Right hindlimb (tissue), 1 donor: Measurements from ENCODE around the gene SWSAP1.
"Not testable (repeated sequence)": the region's sequence is repeated elsewhere in the genome, so short reads cannot be mapped to it uniquely, and the experiment has no call there.

ENCODE experiments used
- DNase-seq: peaks from one replicate; pipeline ENCODE4 v3.0.0-alpha.2; 2018

The SWSAP1 gene

GRCh38 chr19:11374433-11375142 is at the start of gene SWSAP1:
SWSAP1 (plus strand) TSS chr19:11374666; CDS start chr19:11374681, 15 bp downstream.
- DNase-seq, result peak; percentile 99

- DNase-seq, result no peak
Measured at GRCh38 chr19:11324748-11325389, 49.6 kb upstream of the SWSAP1 start.

- no peak for DNase-seq
Measured at GRCh38 chr19:11325544-11325943, 48.9 kb upstream of the SWSAP1 start.

GRCh38 chr19:11330127-11330526 is 44.3 kb upstream of the SWSAP1 start:
- no peak for DNase-seq

- no peak for DNase-seq
Measured at GRCh38 chr19:11331502-11331901, 43.0 kb upstream of the SWSAP1 start.

GRCh38 chr19:11332822-11333221 is 41.6 kb upstream of the SWSAP1 start:
- DNase-seq, result no peak

- not testable (repeated sequence) for DNase-seq
Measured at GRCh38 chr19:11333838-11334237, 40.6 kb upstream of the SWSAP1 start.

- no peak for DNase-seq
Measured at GRCh38 chr19:11335449-11336146, 38.9 kb upstream of the SWSAP1 start.

GRCh38 chr19:11337080-11337479 is 37.4 kb upstream of the SWSAP1 start:
- no peak for DNase-seq

- no peak for DNase-seq
Measured at GRCh38 chr19:11338121-11338520, 36.3 kb upstream of the SWSAP1 start.

- no peak for DNase-seq
Measured at GRCh38 chr19:11338569-11339253, 35.8 kb upstream of the SWSAP1 start.

- peak; percentile 97 for DNase-seq
Measured at GRCh38 chr19:11339254-11340098, 35.0 kb upstream of the SWSAP1 start, which contains the start of gene RAB3D. RAB3D (minus strand) TSS chr19:11339657; CDS start chr19:11337399, 2,258 bp downstream.

- DNase-seq, result not testable (repeated sequence)
Measured at GRCh38 chr19:11340099-11340467, 34.4 kb upstream of the SWSAP1 start.

GRCh38 chr19:11342429-11342828 is 32.0 kb upstream of the SWSAP1 start:
- no peak for DNase-seq

GRCh38 chr19:11345122-11345803 is 29.2 kb upstream of the SWSAP1 start:
- DNase-seq, result no peak

- peak; percentile 97 for DNase-seq
Measured at GRCh38 chr19:11346104-11346940, 28.1 kb upstream of the SWSAP1 start, which contains the start of the genes CCDC159 and TMEM205. CCDC159 (plus strand) TSS chr19:11346519; CDS start chr19:11346607, 88 bp downstream. TMEM205 (minus strand) TSS chr19:11346268; CDS start chr19:11345619, 649 bp downstream.

- no peak for DNase-seq
Measured at GRCh38 chr19:11347546-11348039, 26.9 kb upstream of the SWSAP1 start.

GRCh38 chr19:11349171-11349570 is 25.3 kb upstream of the SWSAP1 start:
- DNase-seq, result no peak

- DNase-seq, result not testable (repeated sequence)
Measured at GRCh38 chr19:11354102-11354501, 20.4 kb upstream of the SWSAP1 start.
